ENCODE results near the gene SMG6. TPM values are rescaled to one million over a fixed set of nuclear protein-coding genes. Genes with fewer than 3 reads are reported as not detected.

The SMG6 gene
- total and polyA plus RNA-seq, 2 of the 8 experiments (the other 6 are each of a cell fraction or from before 2014, with no cell fraction given), result 18.5 to 25.2 TPM

DNA sequence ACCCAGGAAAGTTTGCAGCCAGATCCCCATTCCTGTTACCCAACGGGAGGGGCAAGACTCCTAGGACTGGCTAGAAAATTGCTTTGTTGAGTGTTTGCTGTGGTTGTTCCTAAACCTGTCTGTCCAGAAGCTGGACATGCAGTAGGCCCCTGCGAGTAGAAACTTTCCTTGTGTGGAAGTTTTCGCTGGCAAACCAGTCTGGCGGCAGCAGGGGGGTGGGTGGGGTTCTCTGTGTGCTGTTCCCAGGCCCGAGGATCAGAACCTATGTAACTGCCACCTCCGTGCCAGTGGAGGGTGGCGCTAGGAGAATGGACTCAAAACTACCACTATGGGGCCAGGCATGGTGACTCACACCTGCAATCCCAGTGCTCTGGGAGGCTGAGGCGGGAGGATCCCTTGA, 42.9 kb upstream of the SMG6 start:
- Histone ChIP-seq H4K91ac (replicated peaks; ENCODE audit: insufficient read length, low read length) (peak overlapping the region; percentile 26), H3K56ac (replicated peaks; ENCODE audit: insufficient read length, low read depth, low read length) (no peak overlapping the region), H3K27ac (ENCODE audit: low read depth, low read length) (no peak overlapping the region), H3K4me3 (ENCODE audit: extremely low read depth in 1 of 4, insufficient read depth in 2 of 4, low read depth in 3 of 4, low read length in 4 of 4) (no peak overlapping the region), H2BK12ac (ENCODE audit: low read depth, low read length) (0 out of 2 replicates have a peak overlapping the region, but pooled peaks have one; percentile 64), H3K79me2 (ENCODE audit: control insufficient read depth in 1 of 2, insufficient read depth in 2 of 2, low read length in 2 of 2) (no peaks in the 10 kb centered on the region), H2AFZ (ENCODE audit: low read length) (no peak overlapping the region), H4K20me1 (replicated peaks in 1 of 2; ENCODE audit: control insufficient read depth in 1 of 2, insufficient read depth in 2 of 2, low read length in 2 of 2) (no peaks in the 10 kb centered on the region), H3K4ac (replicated peaks; ENCODE audit: insufficient read length, low read depth, low read length) (no peak overlapping the region), H3K23ac (ENCODE audit: insufficient read length) (no peak overlapping the region), H4K5ac (ENCODE audit: insufficient read length, low read depth, low read length) (no peak overlapping the region), H3K4me1 (replicated peaks in 1 of 4; ENCODE audit: control insufficient read depth in 3 of 4, insufficient read depth in 4 of 4, low read length in 3 of 4) (peaks cover 4 to 17% (median 7%) of the 10 kb centered on the region in 4 experiments), H2BK5ac (ENCODE audit: low read depth, low read length) (0 out of 2 replicates have a peak overlapping the region, but pooled peaks have one; percentile 24), H2BK15ac (ENCODE audit: low read length) (no peak overlapping the region), H3K18ac (ENCODE audit: extremely low read depth, low read length) (no peak overlapping the region), H4K8ac (ENCODE audit: extremely low read depth, insufficient read depth, low read length) (no peak overlapping the region), H3K9ac (replicated peaks in 1 of 4; ENCODE audit: extremely low read depth in 1 of 4, low read depth in 3 of 4, low read length in 3 of 4) (no peak overlapping the region), H2AK5ac (ENCODE audit: low read depth, low read length) (no peak overlapping the region), H3K36me3 (ENCODE audit: control insufficient read depth in 2 of 4, insufficient read depth in 4 of 4, low read length in 3 of 4) (peaks cover 0 to 14% (median 2%) of the 10 kb centered on the region in 4 experiments; a peak in 4 of 8 replicates), H3K79me1 (ENCODE audit: low read depth, low read length) (peaks cover 5% of the 10 kb centered on the region; the same call in 1 of the 2 replicates), H3K9me3 (ENCODE audit: insufficient read depth in 2 of 2, low read depth in 1 of 2, low read length in 1 of 2) (no peaks in the 10 kb centered on the region), H2BK120ac (replicated peaks; ENCODE audit: low read depth, low read length) (no peak overlapping the region), H3K4me2 (ENCODE audit: insufficient read depth in 1 of 2, low read depth in 2 of 2, low read length in 2 of 2) (0 out of 4 replicates have a peak overlapping the region, but pooled peaks of 1 of the 2 experiments have one; percentile 9), H3K27me3 (replicated peaks in 1 of 4; ENCODE audit: control insufficient read depth in 3 of 4, extremely low read depth in 1 of 4, insufficient read depth in 3 of 4, low read length in 3 of 4) (no peaks in the 10 kb centered on the region), H3K23me2 (ENCODE audit: low read depth, low read length) (0 out of 2 replicates have a peak, but pooled peaks cover 6% of the 10 kb centered on the region), H3K14ac (ENCODE audit: insufficient read length) (no peak overlapping the region), H2BK20ac (ENCODE audit: low read length) (no peak overlapping the region)
- DNase-seq (ENCODE audit: low read depth in 1 of 2, low spot score in 2 of 2) (no peak), FAIRE-seq (no peak)
- ChIA-PET CTCF (ENCODE audit: partially characterized antibody) (interaction anchor here (0.9 to 5.0 kb wide), 3 partner anchors 9 to 24 kb away, joined by 3 to 34 read pairs (median 3); partner anchors contain the start of genes SGSM2 and TSR1), POLR2A (ENCODE audit: partially characterized antibody) (interaction anchor here (1.2 to 5.2 kb wide), 3 partner anchors 11 to 54 kb away, joined by 3 to 148 read pairs (median 4); partner anchors contain the start of genes MNT, SGSM2 and TSR1)
- TF ChIP-seq TBP (IDR thresholded peaks at IDR 0.05; ENCODE audit: low read depth, low read length), result no peak
- TF ChIP-seq JUND (IDR thresholded peaks at IDR 0.05; ENCODE audit: low read length), result no peak
- TF ChIP-seq TAF1 (IDR thresholded peaks at IDR 0.05; ENCODE audit: low read depth, low read length), result no peak
- TF ChIP-seq, protein P1, sequence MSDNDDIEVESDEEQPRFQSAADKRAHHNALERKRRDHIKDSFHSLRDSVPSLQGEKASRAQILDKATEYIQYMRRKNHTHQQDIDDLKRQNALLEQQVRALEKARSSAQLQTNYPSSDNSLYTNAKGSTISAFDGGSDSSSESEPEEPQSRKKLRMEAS (IDR thresholded peaks at IDR 0.05), result no peak
- TF ChIP-seq RFX5 (IDR thresholded peaks at IDR 0.05; ENCODE audit: borderline replicate concordance, low read depth, low read length), result no peak
- TF ChIP-seq, protein P2, sequence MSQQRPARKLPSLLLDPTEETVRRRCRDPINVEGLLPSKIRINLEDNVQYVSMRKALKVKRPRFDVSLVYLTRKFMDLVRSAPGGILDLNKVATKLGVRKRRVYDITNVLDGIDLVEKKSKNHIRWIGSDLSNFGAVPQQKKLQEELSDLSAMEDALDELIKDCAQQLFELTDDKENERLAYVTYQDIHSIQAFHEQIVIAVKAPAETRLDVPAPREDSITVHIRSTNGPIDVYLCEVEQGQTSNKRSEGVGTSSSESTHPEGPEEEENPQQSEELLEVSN (IDR thresholded peaks at IDR 0.05), result no peak
- no peak for TF ChIP-seq GTF2F1 (IDR thresholded peaks at IDR 0.05; ENCODE audit: borderline replicate concordance, low read depth, low read length)
- TF ChIP-seq RNF2 (IDR thresholded peaks at IDR 0.05; ENCODE audit: borderline replicate concordance, low read depth, low read length, missing control alignments, poor library complexity, severe bottlenecking), result no peak
- TF ChIP-seq CTBP2 (IDR thresholded peaks at IDR 0.05; ENCODE audit: borderline replicate concordance, insufficient read depth, insufficient read length, low read length), result no peak
- TF ChIP-seq SP4 (IDR thresholded peaks at IDR 0.05; ENCODE audit: low read length), result no peak
- no peak for TF ChIP-seq EP300 (IDR thresholded peaks at IDR 0.05; ENCODE audit: borderline replicate concordance in 1 of 2, low read depth in 2 of 2, low read length in 2 of 2)
- WGBS, 2 experiments (ENCODE audit: extremely low coverage in 1 of 2, insufficient coverage in 1 of 2, insufficient read length in 1 of 2, insufficient replicate concordance in 2 of 2, low coverage in 1 of 2, low lambda C conversion rate in 2 of 2, missing lambda C conversion rate in 1 of 2), result 86% methylated on average over 6 of the region's 8 CpGs; no CpG with 5 or more reads in 1 of the 2 experiments
